T follicular helper cell (primary cell): Measurements from ENCODE around the gene SF3B2.

ENCODE experiments used
- DNase-seq: peaks from one replicate; pipeline ENCODE4 v3.0.0-alpha.2; 2020; ENCODE audit warnings: low read depth

Gene SF3B2

DNA sequence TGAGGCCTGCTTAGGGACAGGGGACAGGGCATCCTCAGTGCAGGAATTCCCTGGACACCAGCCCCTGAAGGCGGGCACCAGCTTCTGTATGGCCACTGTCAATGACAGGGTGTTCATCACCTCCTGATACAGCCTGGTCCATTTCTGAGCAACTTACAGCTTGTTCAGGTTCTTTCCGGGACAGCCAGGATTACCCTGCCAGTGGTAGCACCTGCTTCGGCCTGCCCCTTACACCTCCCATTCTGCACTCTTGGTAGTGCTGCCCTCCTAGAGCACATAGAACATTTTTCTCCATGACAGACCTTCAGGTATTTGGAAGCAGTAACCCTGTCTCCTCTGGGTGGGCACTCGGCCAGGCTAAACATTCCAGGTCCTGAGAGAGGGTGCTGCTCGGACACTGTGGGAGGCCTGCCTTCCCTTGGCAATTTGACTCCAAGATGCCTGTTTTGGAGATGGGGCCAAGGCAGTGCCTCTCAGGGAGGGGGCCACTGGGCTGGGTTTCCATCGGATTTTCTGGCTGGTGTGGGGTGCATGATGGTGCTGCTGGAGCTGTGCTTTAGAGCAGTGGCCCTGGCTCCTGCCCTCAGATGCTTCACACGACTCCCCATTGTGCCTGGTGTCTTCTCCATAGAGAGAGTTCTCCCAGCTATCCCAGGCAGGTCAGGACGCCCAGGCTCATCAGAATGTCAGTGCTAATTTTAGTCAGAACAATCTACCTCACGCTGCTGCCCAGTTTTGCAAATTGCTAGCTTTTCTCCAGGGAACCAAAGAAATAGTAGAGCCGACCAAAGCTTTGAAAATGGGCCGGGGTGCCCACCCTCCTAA is 4.4 kb upstream of the SF3B2 start:
- DNase-seq: no peak

DNA sequence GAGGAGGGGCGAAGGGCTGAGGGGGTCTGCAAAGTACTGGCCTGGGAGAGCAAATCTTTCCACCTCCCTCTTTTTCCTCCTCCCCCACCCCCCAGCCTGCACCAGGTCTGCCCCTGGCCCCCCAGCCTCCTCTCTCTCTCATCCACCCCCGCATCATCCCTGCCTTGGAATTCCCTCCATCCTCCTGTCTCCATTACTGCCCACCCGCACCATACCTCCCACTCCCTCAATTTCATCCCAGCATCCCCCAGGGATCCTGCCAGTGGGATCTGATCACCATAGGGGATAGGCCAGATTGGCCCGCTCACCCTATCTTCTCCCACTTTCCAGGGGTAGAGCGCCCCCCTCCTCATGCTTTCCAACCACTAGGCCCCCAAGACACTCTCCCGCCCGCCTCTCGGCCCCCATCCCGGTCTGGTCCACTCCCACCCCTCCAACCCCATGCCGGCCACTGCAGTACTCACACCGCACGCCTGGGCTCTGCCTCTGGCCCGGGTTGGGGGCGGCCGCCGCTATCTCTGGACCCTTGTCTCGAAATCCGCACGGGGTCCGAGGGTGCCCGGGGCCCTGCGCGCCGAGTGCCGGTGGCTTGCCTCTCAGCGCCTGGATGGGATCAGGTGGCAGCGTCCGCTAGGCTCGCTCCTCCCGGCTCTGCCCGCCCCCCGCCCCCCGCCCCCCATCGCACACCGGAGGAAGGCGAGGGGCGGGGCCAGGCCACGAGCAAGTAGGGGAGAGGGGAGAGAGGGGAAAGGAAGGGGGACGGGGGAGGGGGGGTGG is 3.4 kb upstream of the SF3B2 start, which contains the start of gene GAL3ST3:
Gene GAL3ST3, minus strand, starts transcription at position 615 of the 777 bp plus-strand sequence. CDS start 3,746 bp downstream, outside the sequence.
- no peak for DNase-seq

DNA sequence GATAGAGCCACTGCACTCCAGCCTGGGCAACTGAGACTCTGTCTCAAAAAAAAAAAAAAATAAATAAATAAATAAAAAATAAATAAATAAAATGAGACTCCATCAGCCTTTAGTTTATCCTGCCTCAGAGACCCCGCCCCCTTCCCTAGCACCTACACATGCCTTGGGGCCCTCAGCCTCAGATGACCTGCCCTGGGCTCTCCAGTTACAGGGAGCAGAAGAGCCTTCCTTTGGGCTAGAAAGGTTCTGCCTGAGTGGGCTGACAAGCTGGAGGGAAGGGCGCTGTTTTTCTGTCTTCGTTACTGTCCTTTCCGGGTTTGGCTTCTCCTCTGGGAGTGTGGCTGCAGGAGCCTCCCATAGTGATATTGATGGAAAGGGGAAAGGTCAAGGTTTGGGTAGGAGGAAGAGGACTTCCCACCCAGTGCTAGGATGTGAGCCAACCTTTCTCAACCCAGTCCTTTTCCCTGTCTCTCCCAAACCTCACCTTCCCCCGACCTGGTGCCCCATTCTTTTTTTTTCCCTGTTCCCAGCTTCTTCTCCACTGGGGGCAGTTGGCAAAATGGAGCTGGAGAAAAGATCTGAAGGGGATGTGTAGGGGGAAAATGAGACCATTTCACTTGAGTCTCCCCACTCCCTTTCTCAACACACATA is 1.5 kb upstream of the SF3B2 start:
- no peak for DNase-seq

DNA sequence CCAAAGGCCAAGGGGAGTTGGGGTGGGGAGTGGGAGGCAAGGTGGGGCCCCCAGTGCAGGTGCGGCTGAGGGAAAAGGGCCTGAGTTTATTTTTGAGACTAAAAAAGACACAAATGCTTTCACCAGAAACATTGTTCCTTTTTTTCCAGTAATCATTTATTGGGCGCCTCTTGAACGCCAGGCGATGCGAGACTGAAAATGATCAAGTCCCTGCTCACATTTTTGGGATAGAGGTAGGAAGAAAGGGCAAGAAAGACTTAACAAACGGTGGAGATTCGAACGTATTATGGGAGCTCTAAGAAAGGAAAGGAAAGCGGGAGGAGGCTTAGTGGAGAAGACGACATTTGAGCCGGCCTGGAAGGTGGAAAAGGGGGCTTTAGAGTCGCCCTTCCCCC is 796 bp upstream of the SF3B2 start:
- no peak for DNase-seq

DNA sequence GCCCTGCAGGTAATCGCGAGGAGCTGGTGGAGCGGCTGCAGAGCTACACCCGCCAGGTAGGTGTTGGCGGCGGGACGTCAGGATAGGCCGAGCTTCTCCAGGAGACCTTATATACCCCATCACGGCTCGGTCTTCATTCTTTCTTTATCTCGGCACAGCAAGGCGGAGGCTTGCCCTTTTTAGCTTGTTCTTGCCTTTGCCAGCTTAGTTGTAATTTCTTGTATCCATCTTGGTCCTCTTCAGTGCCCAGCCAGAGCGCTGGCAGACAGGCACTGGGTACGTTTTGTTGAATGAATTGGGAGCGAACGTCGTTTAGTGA is 459 bp downstream of the SF3B2 start:
- no peak for DNase-seq

DNA sequence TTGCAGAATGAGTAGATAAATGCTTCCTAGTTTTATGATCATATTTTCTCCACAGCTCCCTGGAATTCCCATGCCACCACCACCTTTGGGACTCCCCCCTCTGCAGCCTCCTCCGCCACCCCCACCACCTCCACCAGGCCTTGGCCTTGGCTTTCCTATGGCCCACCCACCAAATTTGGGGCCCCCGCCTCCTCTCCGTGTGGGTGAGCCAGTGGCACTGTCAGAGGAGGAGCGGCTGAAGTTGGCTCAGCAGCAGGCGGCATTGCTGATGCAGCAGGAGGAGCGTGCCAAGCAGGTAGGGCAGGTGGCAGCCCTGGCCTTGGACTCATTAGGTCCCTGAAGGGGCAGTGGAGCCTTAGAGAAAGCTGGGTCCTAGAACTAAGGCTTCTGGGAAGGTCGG is 2.9 kb downstream of the SF3B2 start:
- DNase-seq: no peak

DNA sequence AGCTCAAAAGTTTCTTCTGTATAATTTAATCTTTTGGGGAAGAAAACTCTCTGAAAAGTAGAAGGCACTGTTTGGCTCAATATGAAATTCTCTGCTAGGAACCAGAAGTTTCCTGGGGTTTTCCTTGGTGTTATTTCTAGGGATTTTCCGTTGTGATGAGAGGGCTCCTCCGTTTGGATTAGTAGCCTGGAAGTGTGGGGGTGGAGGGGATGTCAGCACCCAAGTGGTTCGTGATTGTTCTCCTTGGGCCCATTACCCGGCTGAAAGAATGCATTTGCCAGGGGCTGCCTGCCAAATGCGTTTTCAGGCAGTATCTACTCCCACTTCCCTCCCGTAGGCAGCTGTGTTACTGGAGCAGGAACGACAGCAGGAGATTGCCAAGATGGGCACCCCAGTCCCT is 4.3 kb downstream of the SF3B2 start:
- no peak for DNase-seq

DNA sequence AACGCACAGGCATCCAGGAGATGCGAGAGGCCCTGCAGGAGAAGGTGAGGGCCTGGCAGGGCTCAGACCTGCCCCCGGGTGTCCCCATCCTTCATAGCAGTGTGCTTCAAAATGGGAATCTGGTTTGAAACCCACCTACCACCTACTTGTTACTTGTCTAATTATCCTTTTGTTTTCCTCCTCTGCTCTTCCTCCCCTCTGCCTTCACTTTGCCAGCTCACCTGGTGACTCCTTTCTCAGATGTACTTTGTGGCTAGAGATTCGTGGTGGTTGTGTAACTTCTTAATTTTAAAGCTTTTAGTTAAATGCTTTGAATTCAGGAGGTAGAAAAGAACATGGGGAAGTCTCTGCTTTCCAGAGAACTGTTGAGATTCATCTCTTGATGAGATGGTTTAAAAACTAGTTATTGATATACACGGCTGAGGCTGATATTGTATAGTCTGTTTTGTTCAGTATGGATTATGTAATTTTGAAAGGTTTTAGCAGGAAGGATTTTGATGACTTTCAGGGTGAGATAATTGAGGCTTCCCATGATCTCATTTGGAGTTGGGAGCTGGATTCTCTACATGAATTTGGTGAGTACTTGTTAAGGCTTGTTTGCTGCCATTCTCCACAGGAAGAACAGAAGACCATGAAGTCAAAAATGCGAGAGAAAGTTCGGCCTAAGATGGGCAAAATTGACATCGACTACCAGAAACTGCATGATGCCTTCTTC is 8.0 kb downstream of the SF3B2 start:
- DNase-seq: no peak

DNA sequence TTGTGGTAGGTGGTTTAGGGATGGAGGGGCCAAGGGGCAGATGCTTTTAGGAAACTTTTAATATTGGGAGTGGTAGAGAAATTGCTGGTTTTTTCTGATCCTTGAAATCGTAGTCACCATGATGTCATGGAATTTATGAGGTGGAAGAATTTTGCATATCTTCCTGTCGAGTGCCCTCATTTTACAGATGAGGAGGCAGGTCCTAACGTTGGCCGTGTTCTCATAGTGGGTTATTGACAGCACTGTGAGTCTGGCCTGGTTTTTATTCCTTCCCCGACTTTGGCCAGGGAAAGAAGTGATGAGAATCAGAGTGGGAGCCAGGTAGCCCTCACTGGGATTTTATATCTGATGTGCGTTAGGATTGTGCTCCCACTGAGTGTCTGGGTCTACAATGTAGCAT is 9.1 kb downstream of the SF3B2 start:
- DNase-seq: no peak

DNA sequence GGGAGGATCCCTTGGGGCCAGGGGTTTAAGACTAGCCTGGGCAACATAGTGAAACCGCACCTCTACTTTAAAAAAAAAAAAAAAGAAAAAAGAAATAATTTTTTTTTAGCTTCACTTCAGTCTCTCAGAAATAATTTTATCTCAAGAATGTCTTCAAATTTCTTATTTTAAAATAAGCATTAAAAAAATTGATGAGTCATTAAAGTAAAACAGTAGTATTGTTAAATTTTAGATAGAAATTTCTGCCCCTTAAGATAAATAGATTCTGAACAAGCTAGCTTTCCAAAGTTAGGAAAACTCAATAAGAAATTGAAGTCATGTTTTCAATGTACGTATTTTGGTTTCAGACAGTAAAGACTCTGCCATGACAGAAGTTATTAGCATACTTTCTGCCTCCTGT is 10.2 kb downstream of the SF3B2 start:
- no peak for DNase-seq

DNA sequence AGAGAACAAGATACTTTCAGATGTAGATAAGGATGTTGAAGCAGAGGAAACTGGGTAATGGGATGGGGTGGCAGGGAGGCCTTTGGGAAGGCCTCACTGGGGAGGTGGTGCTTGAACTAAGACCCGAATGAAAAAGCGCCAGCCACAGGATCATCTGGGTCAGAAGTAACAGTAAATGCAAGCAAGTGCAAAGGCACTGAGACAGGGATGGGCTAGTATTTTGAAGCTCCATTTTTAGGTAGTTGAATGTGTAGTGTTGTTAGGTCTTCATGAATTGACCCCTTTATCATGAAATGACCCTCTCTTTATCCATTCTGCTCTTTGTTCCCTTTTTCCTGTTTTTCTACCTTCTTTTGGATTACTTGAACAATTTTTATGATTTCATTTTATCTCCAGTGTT is 11.7 kb downstream of the SF3B2 start:
- DNase-seq: no peak

DNA sequence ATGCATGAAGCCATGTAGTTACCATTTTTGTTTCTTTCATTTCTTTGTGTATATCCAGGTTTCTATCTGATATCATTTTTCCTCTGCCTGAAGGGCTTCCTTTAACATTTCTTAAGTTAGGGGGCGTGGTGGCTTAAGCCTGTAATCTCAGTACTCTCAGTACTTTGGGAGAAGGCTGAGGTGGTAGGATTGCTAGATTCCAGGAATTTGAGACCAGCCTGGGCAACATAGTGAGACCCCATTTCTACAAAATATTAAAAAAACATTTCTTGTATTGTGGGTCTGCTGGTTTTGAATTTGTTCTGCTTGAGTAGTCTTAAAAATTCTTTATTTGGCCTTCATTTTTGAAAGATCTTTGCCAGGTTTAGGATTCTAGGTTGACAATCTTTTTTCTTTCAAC is 12.4 kb downstream of the SF3B2 start:
- no peak for DNase-seq

DNA sequence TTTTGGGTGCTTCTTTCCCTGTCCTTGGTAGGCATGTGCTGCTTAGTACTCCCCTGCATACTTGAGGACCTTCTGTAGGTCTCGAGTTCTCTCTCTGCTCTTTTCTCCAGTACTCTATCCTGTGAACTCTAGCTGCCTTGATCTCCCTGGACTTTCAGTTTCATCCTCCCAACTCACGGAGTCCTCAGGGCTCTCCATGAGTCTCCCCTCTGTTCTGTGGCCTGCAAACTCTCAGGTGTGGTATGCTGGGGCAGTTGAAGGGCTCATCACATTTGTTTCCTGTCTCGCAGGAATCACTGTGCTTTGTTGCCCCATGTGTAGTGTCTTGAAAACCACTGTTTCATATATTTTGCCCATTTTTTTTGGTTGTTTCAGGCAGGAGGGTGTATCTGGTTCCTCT is 14.6 kb downstream of the SF3B2 start:
- DNase-seq: no peak

DNA sequence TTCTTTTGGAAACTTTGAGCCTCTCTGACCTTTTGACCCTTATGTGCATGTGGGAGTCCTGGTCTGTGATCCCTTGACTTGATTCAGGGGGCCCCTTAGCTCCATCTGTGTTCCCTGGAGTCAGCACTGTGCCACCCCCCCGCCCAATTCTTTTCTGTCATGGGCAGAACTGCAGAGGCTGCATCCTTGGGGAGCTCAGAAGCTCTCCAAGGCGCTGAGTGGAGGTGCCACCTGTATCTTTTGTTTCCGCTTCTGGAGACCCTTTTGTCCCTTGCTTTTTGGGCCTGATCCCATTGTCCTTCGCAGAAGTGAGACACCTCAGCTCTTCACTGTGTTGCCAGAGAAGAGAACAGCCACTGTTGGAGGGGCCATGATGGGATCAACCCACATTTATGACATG is 15.5 kb downstream of the SF3B2 start:
- DNase-seq: no peak

DNA sequence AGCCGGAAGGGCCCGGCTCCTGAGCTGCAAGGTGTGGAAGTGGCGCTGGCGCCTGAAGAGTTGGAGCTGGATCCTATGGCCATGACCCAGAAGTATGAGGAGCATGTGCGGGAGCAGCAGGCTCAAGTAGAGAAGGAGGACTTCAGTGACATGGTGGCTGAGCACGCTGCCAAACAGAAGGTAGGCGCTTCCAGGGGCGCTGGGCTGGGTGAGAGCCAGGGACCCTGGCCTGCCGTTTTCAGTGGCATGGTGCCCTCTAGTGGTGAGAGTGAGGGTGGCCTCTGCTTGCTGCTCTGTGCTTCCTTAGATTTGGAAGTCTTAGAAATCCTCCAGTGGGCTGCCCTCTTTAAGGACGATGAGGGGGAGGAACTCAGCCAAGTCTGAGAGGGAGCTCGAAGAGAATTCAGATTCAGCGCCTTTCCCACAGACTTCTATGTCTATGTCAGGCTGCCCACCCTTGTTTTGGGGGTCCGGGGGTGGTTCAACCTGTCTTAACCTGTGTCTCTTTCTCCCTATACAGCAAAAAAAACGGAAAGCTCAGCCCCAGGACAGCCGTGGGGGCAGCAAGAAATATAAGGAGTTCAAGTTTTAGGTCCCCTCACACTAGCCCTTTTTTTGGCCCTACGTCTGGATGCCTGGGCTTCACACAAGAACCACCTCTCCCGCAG is 16.1 kb downstream of the SF3B2 start:
- peak; percentile 70 for DNase-seq

DNA sequence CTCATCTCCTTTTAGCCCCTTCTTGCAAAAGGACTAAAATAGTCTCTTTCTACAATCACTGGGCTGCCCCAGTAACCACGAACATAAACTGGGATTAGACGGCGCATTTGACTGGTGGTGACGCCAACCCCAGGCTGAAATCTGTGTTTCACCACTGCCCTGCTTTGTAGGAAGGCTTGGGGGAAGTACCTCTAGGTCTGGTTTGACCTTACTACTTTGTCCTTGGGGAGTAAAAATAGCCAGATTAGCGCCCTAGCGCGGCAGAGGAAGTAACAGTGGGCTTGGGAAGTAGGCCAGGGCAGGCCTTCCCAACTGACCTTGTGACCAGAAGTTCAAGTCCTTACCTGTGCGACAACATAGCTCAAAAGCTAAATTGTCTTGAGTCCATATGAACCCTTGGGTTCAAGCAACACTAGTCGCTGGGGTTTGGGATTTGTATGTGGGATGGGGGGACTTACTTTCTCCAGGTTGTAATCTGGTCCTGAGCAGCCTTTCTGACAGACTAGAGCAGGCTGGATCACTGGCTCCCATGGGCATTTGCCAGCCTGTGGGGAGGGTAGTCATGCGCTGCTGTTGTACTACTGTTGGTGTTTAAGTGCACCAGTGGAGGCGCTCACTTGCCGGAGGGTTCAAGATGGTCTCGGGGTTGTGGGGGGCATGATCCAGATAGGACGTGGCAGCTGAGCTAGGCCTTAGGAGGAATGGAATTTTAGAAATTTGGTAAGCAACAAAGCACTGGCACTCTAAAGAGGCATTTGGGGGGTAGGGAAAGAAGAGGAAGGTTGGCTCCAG is 17.0 kb downstream of the SF3B2 start:
- DNase-seq: no peak

DNA sequence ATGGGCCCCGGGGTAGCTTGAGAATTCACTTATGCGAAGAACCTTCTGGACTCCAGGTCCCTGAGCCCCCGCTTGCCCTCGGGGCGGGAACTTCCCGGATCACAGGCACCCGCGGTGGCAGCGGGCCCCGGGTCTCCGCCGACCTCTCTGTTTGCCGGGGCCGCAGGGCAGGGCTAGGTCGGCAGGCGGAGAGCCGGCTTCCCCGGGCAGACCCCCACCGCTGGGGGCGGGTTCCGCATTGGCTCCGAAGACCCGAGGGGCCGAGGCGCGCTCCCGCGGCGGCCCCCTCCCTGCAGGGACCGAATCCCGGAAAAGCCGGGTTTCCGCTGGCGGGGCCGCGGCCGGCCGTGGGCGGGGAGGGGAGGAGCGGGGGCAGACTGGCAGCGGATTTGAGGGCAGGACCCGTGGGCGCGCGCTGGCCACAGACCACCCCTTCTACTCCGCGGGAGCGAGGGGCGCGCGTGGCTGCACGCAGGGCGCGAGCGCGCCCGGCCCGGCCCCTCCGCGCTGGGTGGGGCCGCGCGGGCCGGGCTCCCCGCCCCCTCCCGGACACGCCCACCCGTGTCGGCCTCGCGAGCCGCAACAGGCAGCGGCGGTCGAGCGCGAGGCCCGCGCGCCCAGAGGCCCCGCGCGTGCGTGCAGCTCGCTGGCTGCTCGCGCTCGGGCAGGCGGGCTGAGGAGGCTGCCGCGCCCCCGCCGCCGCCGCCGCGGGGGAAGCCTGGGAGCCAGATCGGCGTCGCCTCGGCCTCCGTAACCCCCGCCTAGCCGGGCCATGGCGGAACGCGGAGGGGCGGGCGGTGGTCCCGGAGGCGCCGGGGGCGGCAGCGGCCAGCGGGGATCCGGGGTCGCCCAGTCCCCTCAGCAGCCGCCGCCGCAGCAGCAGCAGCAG is 17.8 kb downstream of the SF3B2 start, which contains the start of gene PACS1:
Gene PACS1, plus strand, starts transcription at position 558 of the 889 bp plus-strand sequence. Its CDS starts 215 bp downstream, at position 773.
- peak; percentile 69 for DNase-seq

DNA sequence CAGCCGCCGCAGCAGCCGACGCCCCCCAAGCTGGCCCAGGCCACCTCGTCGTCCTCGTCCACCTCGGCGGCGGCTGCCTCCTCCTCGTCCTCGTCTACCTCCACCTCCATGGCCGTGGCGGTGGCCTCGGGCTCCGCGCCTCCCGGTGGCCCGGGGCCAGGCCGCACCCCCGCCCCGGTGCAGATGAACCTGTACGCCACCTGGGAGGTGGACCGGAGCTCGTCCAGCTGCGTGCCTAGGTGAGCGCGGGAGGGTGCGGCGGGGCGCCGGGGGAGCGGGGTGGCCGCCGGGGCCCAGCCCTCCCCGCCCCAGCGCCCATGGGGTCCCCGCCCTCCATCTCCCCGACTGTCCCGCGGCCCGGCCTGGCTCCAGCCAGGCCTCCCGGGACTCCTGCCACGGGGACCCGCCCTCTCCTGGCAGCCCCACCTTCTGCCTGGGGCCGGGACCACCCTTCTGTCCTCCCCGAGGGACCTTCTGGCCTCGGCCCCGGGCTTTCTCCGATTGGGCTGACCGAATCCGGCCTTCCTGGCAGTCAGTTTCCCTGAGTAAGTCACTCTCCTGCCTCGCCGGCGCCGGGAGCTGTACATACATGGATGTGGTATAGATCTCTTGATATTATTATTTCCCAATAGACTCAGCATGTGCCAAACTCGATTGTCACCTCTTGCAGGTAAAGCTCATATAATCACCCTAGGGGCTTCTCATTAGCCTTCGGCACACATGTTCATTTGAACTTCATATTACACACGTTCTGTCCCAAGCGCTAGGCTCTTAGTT is 18.6 kb downstream of the SF3B2 start:
- no peak for DNase-seq

DNA sequence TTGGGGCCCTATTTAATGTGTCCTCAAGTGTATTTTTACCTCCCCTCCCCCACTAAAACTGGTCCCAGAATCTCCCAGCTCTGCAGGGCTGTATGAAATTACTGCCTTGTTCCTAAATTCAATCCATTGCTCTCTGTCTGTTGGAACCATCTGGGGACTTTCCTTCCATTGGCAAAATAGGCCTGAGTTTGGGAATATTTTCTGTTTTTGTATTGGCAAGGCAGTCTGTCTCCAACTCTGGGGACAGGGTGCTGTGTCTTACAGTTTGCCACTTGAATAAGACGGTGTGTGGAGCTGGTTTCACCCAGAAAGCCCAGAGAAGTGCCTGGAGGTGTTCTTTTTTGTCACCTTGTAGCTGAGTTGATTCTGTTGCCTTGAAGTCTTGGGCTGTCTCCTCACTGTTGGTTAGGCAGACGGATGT is 19.2 kb downstream of the SF3B2 start:
- no peak for DNase-seq
